ENCODE data around the gene AHDC1. TPM values are rescaled to one million over a fixed set of nuclear protein-coding genes. Genes with fewer than 3 reads are reported as not detected.
"Not testable (repeated sequence)": the region's sequence is repeated elsewhere in the genome, so short reads cannot be mapped to it uniquely, and the experiment has no call there.

The AHDC1 gene
- total RNA-seq, 2 experiments from 2014 or later, result 10.3 to 12.1 TPM

DNA sequence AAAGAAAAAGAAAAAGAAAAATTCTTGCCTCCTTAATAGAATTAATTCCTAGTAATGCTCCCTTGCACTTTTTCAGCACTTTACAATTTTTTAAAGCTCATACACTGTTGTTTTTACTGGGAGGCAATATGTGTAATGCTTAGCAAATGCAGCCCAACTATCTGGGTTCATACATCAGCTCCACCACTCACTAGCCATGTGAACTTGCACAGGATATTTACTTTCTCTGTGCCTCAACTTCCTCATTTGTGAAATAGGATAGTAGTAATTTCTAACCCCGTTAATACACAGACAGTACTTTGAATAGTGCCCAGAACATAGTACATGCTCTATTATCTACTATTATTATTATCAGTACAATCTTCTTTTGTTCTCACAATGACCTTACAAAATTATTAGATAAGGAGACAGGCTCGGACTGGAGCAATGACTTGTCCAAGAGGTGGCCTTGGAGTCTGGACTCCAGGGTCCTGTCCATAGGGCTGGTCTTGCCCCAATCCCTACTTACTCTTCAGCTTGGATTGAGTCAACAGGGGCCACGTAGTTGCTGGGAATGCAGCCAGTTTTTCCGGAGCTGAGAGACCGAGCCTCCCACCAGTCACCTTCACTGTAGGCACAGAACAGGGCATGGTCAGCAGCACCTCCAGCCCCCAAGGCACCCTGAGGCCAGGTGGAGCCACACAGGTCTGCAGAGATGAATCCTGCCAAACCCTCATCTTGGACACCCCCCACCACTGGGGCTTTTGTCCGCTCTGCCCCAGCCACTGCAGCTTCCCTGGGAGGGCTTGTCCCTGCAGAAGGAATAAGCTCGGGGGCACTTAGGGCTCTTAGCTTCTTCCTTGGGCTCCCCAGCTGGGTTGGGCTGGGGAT, 17.3 kb upstream of the AHDC1 start:
- H3K27ac Mint-ChIP-seq, result no peak overlapping the region

DNA sequence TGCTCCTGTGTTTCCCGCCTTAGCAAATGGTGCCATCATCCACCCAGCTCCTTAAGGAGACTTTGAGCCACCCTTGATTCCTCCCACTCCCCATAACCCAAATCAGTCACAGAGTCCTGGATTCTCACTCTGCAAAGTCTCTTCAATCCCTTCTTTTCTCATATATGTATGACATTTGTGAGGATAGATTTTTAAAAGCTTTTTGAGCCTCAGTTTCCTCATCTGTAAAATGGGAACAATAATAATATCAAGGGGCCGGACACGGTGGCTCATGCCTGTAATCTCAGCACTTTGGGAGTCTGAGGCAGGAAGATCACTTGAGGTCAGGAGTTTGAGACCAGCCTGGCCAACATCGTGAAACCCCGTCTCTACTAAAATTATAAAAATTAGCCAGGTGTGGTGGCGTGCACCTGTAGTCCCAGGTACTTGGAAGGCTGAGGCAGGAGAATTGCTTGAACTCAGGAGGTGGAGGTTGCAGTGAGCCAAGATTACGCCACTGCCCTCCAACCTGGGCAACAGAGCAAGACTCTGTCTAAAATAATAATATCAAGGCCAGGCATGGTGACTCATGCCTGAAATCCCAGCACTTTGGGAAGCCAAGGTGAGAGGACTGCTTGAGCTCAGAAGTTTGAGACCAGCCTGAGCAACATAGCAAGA, 16.0 kb upstream of the AHDC1 start:
- POLR2A ChIA-PET; H3K27ac Mint-ChIP-seq; H3K9me3 Mint-ChIP-seq (ENCODE audit: low read depth); ATAC-seq; DNase-seq; intact Hi-C loops (cut with DNase I, micrococcal nuclease); H3K27me3 Mint-ChIP-seq; H3K36me3 Mint-ChIP-seq (ENCODE audit: low read depth); H3K4me3 Mint-ChIP-seq: not testable (repeated sequence)
- peaks cover 37% of the 10 kb centered on the region for H3K4me1 Mint-ChIP-seq
- CTCF ChIA-PET, result interaction anchor here (0.6 to 3.9 kb wide), 5 partner anchors 13 to 116 kb away, joined by 3 to 14 read pairs (median 3); no protein-coding TSS in a partner anchor

More for the DNA sequence above, 17.3 kb upstream of the AHDC1 start:
- CTCF ChIA-PET, result interaction anchor here (3.9 kb wide), 1 partner anchor 42 kb away, joined by 14 read pairs; no protein-coding TSS in a partner anchor
- no peaks in the 10 kb centered on the region for H3K9me3 Mint-ChIP-seq (ENCODE audit: low read depth)
- POLR2A ChIA-PET, result no interaction called here
- peaks cover 31% of the 10 kb centered on the region for H3K4me1 Mint-ChIP-seq
- no peaks in the 10 kb centered on the region for H3K27me3 Mint-ChIP-seq
- H3K36me3 Mint-ChIP-seq (ENCODE audit: low read depth), result no peaks in the 10 kb centered on the region
- intact Hi-C loops (cut with DNase I, micrococcal nuclease), result no loop called here
- DNase-seq (no peak), ATAC-seq (no peak)
- H3K4me3 Mint-ChIP-seq, result no peak overlapping the region

DNA sequence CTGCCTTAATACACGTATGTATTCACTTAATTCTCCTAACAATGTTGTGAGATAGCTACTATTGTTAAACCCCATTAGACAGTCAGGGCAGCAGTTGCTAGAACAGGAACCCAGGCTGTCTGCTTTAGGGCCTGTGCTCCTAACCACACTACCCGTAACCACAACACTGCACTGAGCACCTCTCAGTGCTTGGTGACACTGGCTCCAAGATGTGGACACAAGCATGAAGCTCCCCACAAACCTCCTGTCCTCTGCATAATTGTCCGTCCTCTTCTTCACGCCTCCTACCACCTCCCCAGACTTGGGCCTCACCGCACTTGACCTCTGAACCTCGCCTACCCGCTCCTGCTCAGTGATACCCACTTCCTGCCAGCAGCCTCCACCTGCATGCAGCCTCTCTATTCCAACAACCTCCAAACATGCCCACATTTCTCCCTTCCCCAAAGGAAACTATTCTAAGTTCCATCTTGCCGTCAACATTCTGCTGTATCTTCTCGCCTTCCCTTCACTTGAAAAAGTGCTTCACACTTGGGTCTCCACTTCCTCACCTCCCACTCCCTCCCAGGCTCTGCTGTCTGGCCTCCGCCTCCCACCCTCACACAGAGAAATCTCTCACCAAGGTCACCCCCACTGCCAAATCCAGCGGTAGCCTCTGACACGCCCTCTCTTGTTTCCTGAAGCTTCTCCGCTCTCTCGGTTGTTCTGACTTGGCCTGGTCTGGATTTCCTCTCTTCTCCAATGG, 14.6 kb upstream of the AHDC1 start:
- ATAC-seq, result peak; percentile 79
- CTCF ChIA-PET, result interaction anchor here (0.6 to 3.9 kb wide), 9 partner anchors 10 to 1229 kb away, joined by 3 to 14 read pairs (median 3); no protein-coding TSS in a partner anchor
- DNase-seq, result peak; percentile 51
- intact Hi-C loops (cut with DNase I, micrococcal nuclease), result no loop called here
- Mint-ChIP-seq H3K36me3 (ENCODE audit: low read depth) (no peaks in the 10 kb centered on the region), H3K4me3 (peak overlapping the region; percentile 1), H3K9me3 (ENCODE audit: low read depth) (no peaks in the 10 kb centered on the region), H3K4me1 (peaks cover 48% of the 10 kb centered on the region), H3K27ac (peak overlapping the region; percentile 55), H3K27me3 (no peaks in the 10 kb centered on the region)
- POLR2A ChIA-PET, result no interaction called here

DNA sequence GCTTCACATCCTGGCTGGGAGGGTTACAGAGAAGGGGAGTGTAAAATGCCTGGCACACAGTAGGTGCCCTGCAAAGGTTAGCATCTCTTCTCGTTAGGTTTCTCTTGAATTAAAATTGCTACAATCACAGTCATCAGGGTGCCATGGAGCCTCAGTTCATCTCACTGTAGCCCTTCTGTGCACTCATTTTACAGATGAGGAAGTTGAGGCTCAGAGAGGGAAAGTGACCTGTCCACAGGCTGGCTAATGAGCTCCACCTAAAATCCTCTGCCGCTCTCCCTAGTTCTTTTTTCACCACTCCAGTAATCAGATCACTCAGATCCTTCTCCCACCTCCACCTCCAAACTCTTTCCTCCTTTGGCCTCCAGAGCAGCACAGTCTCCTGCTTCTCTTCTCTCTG, 13.5 kb upstream of the AHDC1 start:
- Mint-ChIP-seq H3K9me3 (ENCODE audit: low read depth) (no peaks in the 10 kb centered on the region), H3K27me3 (no peaks in the 10 kb centered on the region), H3K4me3 (no peak overlapping the region), H3K36me3 (ENCODE audit: low read depth) (no peaks in the 10 kb centered on the region), H3K27ac (peak overlapping the region; percentile 52), H3K4me1 (peaks cover 45% of the 10 kb centered on the region)
- no peak for ATAC-seq
- POLR2A ChIA-PET, result no interaction called here
- intact Hi-C loops (cut with DNase I, micrococcal nuclease), result no loop called here
- CTCF ChIA-PET, result interaction anchor here (0.6 to 3.9 kb wide), 5 partner anchors 9 to 226 kb away, joined by 3 to 14 read pairs (median 9); no protein-coding TSS in a partner anchor
- no peak for DNase-seq

DNA sequence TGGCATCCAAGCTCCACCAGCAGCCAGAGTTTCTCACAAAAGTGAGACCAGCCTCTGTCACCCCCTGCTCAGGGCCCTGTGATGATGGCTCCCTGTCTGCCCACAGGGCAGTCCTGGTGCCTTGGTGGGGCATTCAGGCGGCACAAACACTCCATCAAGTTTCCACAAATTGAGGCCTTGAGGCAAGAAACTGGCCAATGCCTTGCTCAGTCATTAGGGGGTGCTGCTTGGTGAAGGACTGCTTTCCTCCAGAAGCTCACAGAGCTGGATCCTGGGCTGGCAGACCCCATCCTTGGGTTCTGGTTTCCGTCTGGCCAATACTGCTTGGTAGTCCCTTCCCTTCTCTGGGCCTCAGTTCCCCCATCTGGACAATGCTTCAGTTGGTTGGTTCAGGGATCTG, 12.5 kb upstream of the AHDC1 start:
- CTCF ChIA-PET, result interaction anchor here (0.6 to 2.8 kb wide), 5 partner anchors 10 to 1168 kb away, joined by 3 to 10 read pairs (median 5); no protein-coding TSS in a partner anchor
- POLR2A ChIA-PET, result no interaction called here
- no peaks in the 10 kb centered on the region for H3K27me3 Mint-ChIP-seq
- no peak overlapping the region for H3K27ac Mint-ChIP-seq
- H3K4me1 Mint-ChIP-seq, result peaks cover 47% of the 10 kb centered on the region
- ATAC-seq (no peak), DNase-seq (no peak)
- H3K36me3 Mint-ChIP-seq (ENCODE audit: low read depth), result no peaks in the 10 kb centered on the region
- no peaks in the 10 kb centered on the region for H3K9me3 Mint-ChIP-seq (ENCODE audit: low read depth)
- no peak overlapping the region for H3K4me3 Mint-ChIP-seq
- intact Hi-C loops (cut with DNase I, micrococcal nuclease), result no loop called here

DNA sequence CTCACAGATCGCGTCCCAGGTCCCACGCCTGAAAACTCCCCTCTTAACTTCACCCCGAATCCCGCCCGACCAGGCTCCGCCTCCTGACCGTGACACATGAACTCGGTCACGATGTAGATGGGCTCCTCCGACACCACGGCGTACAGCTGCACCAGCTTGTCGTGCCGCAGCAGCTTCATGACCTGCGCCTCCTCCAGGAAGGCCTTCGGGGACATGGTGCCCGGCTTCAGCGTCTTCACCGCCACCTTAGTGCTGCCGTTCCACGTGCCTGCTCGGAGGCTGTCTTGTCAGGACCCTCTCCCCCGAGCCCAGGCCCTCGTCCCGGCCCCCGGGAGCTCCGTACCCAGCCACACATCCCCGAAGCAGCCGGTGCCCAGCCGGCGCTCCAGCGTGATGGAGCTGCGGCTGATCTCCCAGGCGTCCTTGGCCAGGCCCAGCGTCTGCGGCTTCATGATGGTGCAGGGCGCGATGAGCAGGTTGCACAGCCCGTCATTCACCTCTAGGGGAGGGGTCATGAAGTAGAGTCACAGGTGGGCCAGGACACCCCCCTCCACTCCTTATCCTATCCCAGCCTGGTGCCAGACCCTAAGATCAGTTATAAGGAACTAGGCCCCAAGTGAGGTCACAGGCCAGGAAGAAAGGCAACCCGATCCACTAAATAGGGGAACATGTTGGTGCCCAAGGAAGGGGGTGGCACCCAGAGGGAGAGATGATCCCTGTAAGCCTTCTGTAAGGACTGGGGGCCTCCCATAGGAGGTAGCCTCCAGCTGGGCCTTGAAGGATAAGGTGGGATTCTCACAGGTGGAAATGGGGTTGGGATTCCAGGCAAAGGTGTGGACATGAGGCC, 11.6 kb upstream of the AHDC1 start:
- Mint-ChIP-seq H3K27me3 (no peaks in the 10 kb centered on the region), H3K4me1 (peaks cover 47% of the 10 kb centered on the region), H3K27ac (no peak overlapping the region), H3K36me3 (ENCODE audit: low read depth) (no peaks in the 10 kb centered on the region), H3K9me3 (ENCODE audit: low read depth) (no peaks in the 10 kb centered on the region), H3K4me3 (no peak overlapping the region)
- DNase-seq, result no peak
- POLR2A ChIA-PET, result no interaction called here
- ATAC-seq, result no peak
- CTCF ChIA-PET, result interaction anchor here (1.3 to 3.8 kb wide), 4 partner anchors 9 to 319 kb away, joined by 5 to 33 read pairs (median 10); no protein-coding TSS in a partner anchor
- intact Hi-C loops (cut with DNase I, micrococcal nuclease), result loop anchor here in 1 of 2 experiments (2.0 kb wide), 1 partner anchor 21 kb away; no protein-coding TSS in a partner anchor

DNA sequence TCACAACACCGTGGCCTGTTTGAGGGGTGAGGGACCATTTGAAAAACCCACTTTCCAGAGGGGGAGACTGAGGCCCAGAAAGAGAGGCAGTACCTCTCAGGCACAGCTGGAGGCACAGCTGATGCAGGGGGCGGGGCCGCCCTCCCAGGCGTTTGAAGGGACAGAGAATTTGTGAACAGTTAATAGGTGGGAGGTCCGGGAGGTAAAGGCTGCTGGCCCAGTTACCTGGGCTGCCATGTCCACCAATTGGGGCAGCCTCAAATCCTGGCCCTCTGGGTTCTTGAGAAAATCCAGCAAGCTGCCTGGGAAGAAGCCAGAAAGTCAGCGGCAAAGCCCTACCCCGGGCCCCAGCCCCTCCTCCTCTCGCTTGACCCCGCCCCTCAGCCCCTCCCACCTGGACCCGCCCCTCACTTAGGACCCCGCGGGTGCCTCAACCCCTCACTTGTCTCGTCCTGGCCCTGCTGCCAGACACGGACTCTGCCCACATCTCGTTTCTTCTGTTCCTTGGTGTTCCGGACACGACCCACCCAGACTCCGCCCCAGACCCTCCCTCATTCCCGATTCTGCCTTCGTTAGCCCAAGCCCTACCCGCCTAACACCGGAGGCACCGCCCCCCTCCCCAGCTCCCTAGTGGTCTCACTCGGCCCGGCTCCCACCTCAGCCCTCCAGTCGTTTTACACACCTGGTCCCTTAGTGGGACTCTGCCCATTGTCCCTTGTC, 10.8 kb upstream of the AHDC1 start:
- ATAC-seq, result no peak
- Mint-ChIP-seq H3K4me1 (peaks cover 47% of the 10 kb centered on the region), H3K27me3 (no peaks in the 10 kb centered on the region), H3K4me3 (no peak overlapping the region), H3K9me3 (ENCODE audit: low read depth) (no peaks in the 10 kb centered on the region), H3K27ac (no peak overlapping the region), H3K36me3 (ENCODE audit: low read depth) (no peaks in the 10 kb centered on the region)
- intact Hi-C loops (cut with DNase I, micrococcal nuclease), result loop anchor here in 1 of 2 experiments (2.0 kb wide), 1 partner anchor 22 kb away; no protein-coding TSS in a partner anchor
- CTCF ChIA-PET, result interaction anchor here (0.6 to 3.8 kb wide), 9 partner anchors 16 to 1514 kb away, joined by 3 to 33 read pairs (median 4); no protein-coding TSS in a partner anchor
- POLR2A ChIA-PET, result no interaction called here
- no peak for DNase-seq

DNA sequence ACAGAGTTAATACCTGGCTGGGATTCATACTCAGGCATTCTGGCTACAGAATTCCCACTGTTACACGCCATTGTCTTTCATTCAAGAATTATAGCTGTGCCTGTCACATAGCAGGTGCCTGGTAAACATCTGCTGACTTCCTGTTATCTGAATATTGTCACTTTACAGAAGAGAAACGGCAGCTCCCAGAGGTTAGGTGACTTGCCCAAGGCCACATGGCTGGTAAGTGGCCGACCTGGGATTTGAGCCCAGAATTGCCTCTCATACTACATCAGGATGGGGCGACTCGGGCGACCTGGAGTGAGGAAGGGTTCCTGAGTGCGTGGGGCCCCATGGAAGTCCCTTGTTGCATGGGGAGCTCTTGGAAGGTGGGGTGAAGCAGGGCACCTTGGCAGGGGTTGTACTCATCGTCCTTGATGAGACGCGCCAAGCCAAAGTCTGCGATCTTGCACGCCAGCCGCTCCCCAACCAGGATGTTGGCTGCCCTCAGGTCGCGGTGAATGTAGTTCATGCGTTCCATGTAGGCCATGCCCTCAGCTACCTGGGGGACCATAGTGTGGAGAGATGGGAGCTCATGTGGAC, 10.2 kb upstream of the AHDC1 start:
- H3K4me3 Mint-ChIP-seq, result no peak overlapping the region
- no peaks in the 10 kb centered on the region for H3K36me3 Mint-ChIP-seq (ENCODE audit: low read depth)
- ATAC-seq, result no peak
- ChIA-PET CTCF (interaction anchor here (0.6 to 3.8 kb wide), 10 partner anchors 17 to 1513 kb away, joined by 3 to 33 read pairs (median 3); no protein-coding TSS in a partner anchor), POLR2A (no interaction called here)
- H3K27me3 Mint-ChIP-seq, result no peaks in the 10 kb centered on the region
- no peak for DNase-seq
- peak overlapping the region; percentile 12 for H3K27ac Mint-ChIP-seq
- H3K9me3 Mint-ChIP-seq (ENCODE audit: low read depth), result no peaks in the 10 kb centered on the region
- intact Hi-C loops (cut with DNase I, micrococcal nuclease), result loop anchor here in 1 of 2 experiments (2.0 kb wide), 1 partner anchor 23 kb away; no protein-coding TSS in a partner anchor
- peaks cover 42% of the 10 kb centered on the region for H3K4me1 Mint-ChIP-seq

DNA sequence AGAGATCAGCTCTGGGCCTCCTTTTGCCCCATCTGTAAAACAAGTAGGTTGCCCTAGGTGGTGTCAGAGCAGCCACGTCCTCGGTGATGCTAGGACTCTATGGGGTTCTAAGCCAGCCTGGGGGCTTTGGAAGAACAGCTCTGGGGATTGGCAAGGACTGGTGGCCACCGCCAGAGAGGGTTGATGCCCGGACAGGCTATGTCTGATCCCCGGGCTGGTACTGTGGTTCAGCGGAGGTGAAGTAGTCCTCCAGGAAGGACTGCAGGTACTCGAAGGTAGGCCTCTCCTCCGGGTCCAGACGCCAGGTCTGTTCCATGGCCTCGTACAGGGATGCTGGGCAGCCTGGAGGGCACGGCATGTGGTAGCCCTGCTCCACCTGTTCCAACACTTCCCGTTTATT, 8.8 kb upstream of the AHDC1 start:
- CTCF ChIA-PET, result interaction anchor here (0.5 to 3.8 kb wide), 2 partner anchors 50 to 205 kb away, joined by 3 to 33 read pairs; no protein-coding TSS in a partner anchor
- intact Hi-C loops (cut with DNase I, micrococcal nuclease), result no loop called here
- Mint-ChIP-seq H3K27me3 (no peaks in the 10 kb centered on the region), H3K4me3 (no peak overlapping the region), H3K4me1 (peaks cover 30% of the 10 kb centered on the region), H3K9me3 (ENCODE audit: low read depth) (no peaks in the 10 kb centered on the region), H3K36me3 (ENCODE audit: low read depth) (no peaks in the 10 kb centered on the region), H3K27ac (no peak overlapping the region)
- DNase-seq (no peak), ATAC-seq (no peak)
- POLR2A ChIA-PET, result no interaction called here
